Neuronal stem cell (in vitro differentiated cells): ENCODE results near the gene TMEM62.
"Not testable (repeated sequence)": the region's sequence is repeated elsewhere in the genome, so short reads cannot be mapped to it uniquely, and the experiment has no call there.

Experiments used
- DNase-seq: peaks from one replicate; pipeline ENCODE4 v3.0.0-alpha.2; 2013; ENCODE audit warnings: low spot score
- H2AFZ ChIP-seq: one replicate; pipeline ENCODE4 v1.6.1; 2013; ENCODE audit warnings: mild to moderate bottlenecking, low read length, inconsistent platforms
- H2AK5ac ChIP-seq: 2 replicates; pipeline ENCODE4 v1.6.1; 2013; ENCODE audit warnings: low read depth, mild to moderate bottlenecking, inconsistent platforms, low read length, moderate library complexity, mixed read lengths
- H2BK120ac ChIP-seq: 2 replicates; pipeline ENCODE4 v1.6.1; 2013; ENCODE audit warnings: low read depth, mild to moderate bottlenecking, inconsistent platforms, low read length, moderate library complexity, mixed read lengths
- H2BK12ac ChIP-seq: one replicate; pipeline ENCODE4 v1.6.1; 2013; ENCODE audit warnings: low read length, inconsistent platforms
- H2BK15ac ChIP-seq: 2 replicates; pipeline ENCODE4 v1.6.1; 2013; ENCODE audit warnings: mild to moderate bottlenecking, low read length, inconsistent platforms, mixed read lengths
- H2BK5ac ChIP-seq: one replicate; pipeline ENCODE4 v1.6.1; 2013; ENCODE audit warnings: inconsistent platforms, mild to moderate bottlenecking, low read length, moderate library complexity
- H3K14ac ChIP-seq: one replicate; pipeline ENCODE4 v1.6.1; 2013; ENCODE audit warnings: low read length, inconsistent platforms
- H3K18ac ChIP-seq: 2 replicates; pipeline ENCODE4 v1.6.1; 2013; ENCODE audit warnings: low read length, inconsistent platforms
- H3K23ac ChIP-seq: 2 replicates; pipeline ENCODE4 v1.6.1; 2013; ENCODE audit warnings: low read depth, mild to moderate bottlenecking, mixed read lengths, low read length, inconsistent platforms; ENCODE audit not compliant: poor library complexity
- H3K27ac ChIP-seq: replicated peaks from 3 replicates; pipeline ENCODE4 v1.5.1; 2013; ENCODE audit warnings: low read length, inconsistent platforms
- H3K27me3 ChIP-seq, 3 experiments: 2 replicates each; pipeline ENCODE4 v1.6.1; 2013; ENCODE audit warnings: low read length in 3 of 3, mild to moderate bottlenecking in 2 of 3, inconsistent platforms in 1 of 3, low read depth in 1 of 3, mixed read lengths in 1 of 3, moderate library complexity in 1 of 3; ENCODE audit not compliant: control insufficient read depth in 3 of 3, insufficient read depth in 3 of 3
- H3K36me3 ChIP-seq, 2 donors: replicated peaks in 1 of 2; 2 replicates each; pipeline ENCODE4 v1.6.1; 2013; ENCODE audit warnings: low read length in 2 of 2; ENCODE audit not compliant: control insufficient read depth in 2 of 2, insufficient read depth in 2 of 2
- H3K4ac ChIP-seq: 2 replicates; pipeline ENCODE4 v1.6.1; 2013; ENCODE audit warnings: inconsistent platforms, mild to moderate bottlenecking, low read length, moderate library complexity
- H3K4me1 ChIP-seq, 2 donors: 1 replicate in 1 of 2; 2 replicates in 1 of 2; pipeline ENCODE4 v1.6.1; 2013; ENCODE audit warnings: low read length in 2 of 2, low read depth in 1 of 2; ENCODE audit not compliant: control insufficient read depth in 2 of 2, insufficient read depth in 1 of 2
- H3K4me2 ChIP-seq: one replicate; pipeline ENCODE4 v1.6.1; 2013; ENCODE audit warnings: mild to moderate bottlenecking, low read length, inconsistent platforms; ENCODE audit not compliant: insufficient read depth, poor library complexity, severe bottlenecking
- H3K4me3 ChIP-seq, 2 donors: 2 replicates each; pipeline ENCODE4 v1.5.1; 2013; ENCODE audit warnings: low read length in 2 of 2, mild to moderate bottlenecking in 2 of 2, inconsistent platforms in 1 of 2, moderate library complexity in 1 of 2
- H3K79me1 ChIP-seq: one replicate; pipeline ENCODE4 v1.6.1; 2013; ENCODE audit warnings: low read depth, mild to moderate bottlenecking, inconsistent platforms, low read length, moderate library complexity
- H3K9ac ChIP-seq: one replicate; pipeline ENCODE4 v1.6.1; 2013; ENCODE audit warnings: mild to moderate bottlenecking, low read depth, low read length, inconsistent platforms; ENCODE audit not compliant: poor library complexity
- H3K9me3 ChIP-seq, 2 donors: replicated peaks in 1 of 2; 2 replicates each; pipeline versions ENCODE3 to v1.6.1; 2013; ENCODE audit warnings: low read length in 2 of 2, mild to moderate bottlenecking in 2 of 2, inconsistent platforms in 1 of 2, low read depth in 1 of 2, mixed read lengths in 1 of 2, moderate library complexity in 1 of 2; ENCODE audit not compliant: control insufficient read depth in 2 of 2, insufficient read depth in 1 of 2
- H4K8ac ChIP-seq: one replicate; pipeline ENCODE4 v1.6.1; 2013; ENCODE audit warnings: low read depth, mild to moderate bottlenecking, inconsistent platforms, low read length, moderate library complexity
- H4K91ac ChIP-seq: one replicate; pipeline ENCODE4 v1.6.1; 2013; ENCODE audit warnings: low read length, low read depth, mild to moderate bottlenecking, inconsistent platforms; ENCODE audit not compliant: poor library complexity
- WGBS, 2 donors: extraction: QIAGEN DNeasy Blood & Tissue Kit; methylation state at CpG; one replicate each; pipeline ENCODE4 v1.1.7; 2013; ENCODE audit warnings: missing lambda C conversion rate in 2 of 2, mixed read lengths in 1 of 2; ENCODE audit not compliant: insufficient read length in 2 of 2, insufficient replicate concordance in 1 of 2; ENCODE audit errors: extremely low coverage in 2 of 2; 5-methylcytosine and 5-hydroxymethylcytosine counted together

TMEM62 gene

GRCh38 chr15:43127752-43128151 is 5.6 kb upstream of the TMEM62 start:
- no peak overlapping the region for H3K9ac ChIP-seq
- H2BK12ac ChIP-seq = no peak overlapping the region
- H2AK5ac ChIP-seq = no peak overlapping the region
- DNase-seq = no peak
- H3K79me1 ChIP-seq = no peaks in the 10 kb centered on the region
- no peak overlapping the region for H2BK15ac ChIP-seq
- no peak overlapping the region for H4K8ac ChIP-seq
- H3K4me3 ChIP-seq = no peak overlapping the region
- no peak overlapping the region for H3K27ac ChIP-seq
- no CpG with 5 or more reads among the region's 2 CpGs for WGBS, 2 donors
- H3K18ac ChIP-seq = no peak overlapping the region
- no peak overlapping the region for H3K23ac ChIP-seq
- H2BK5ac ChIP-seq = no peak overlapping the region
- no peak overlapping the region for H2BK120ac ChIP-seq
- H3K4ac ChIP-seq = no peak overlapping the region
- H3K9me3 ChIP-seq = no peaks in the 10 kb centered on the region
- peaks cover 0 to 2% of the 10 kb centered on the region in 2 donors for H3K4me1 ChIP-seq
- no peak overlapping the region for H2AFZ ChIP-seq
- no peak overlapping the region for H3K14ac ChIP-seq
- H3K36me3 ChIP-seq = no peaks in the 10 kb centered on the region
- peaks cover 0 to 7% (median 0%) of the 10 kb centered on the region in 3 experiments for H3K27me3 ChIP-seq
- H4K91ac ChIP-seq = no peak overlapping the region
- no peak overlapping the region for H3K4me2 ChIP-seq

DNA sequence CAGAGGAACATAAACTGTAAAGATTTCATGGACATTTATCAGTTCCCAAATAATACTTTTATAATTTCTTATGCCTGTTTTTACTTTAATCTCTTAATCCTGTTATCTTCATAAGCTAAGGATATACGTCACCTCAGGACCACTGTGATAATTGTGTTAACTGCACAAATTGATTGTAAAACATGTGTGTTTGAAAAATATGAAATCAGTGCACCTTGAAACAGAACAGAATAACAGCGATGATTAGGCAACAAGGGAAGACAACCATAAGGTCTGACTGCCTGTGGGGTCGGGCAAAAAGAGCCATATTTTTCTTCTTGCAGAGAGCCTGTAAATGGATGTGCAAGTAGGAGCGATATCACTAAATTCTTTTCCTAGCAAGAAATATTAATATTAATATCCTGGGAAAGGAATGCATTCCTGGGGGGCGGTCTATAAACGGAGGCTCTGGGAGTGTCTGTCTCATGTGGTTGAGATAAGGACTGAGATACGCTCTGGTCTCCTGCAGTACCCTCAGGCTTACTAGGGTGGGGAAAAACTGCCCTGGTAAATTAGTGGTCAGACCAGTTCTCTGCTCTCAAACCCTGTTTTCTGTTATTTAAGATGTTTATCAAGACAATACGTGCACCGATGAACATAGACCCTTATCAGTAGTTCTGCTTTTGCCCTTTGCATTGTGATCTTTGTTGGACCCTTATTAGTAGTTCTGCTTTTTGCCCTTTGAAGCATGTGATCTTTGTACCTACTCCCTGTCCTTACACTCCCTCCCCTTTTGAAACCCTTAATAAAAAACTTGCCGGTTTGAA is 5.0 kb upstream of the TMEM62 start:
- not testable (repeated sequence) for H2BK120ac ChIP-seq, H3K27ac ChIP-seq, DNase-seq

DNA sequence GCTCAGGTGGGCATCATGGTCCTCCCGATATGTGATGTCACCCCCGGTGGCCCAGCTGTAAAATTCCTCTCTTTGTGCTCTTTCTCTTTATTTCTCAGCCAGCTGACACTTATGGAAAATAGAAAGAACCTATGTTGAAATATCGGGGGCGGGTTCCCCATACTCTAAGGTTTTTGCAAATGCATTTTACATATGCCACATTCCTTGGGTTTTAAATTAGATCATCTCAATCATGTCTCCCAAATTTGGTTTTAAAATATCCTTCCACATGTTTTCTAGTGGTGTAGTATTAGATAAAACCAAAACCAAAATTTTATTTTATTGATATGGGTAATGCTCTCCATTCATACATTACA is 4.4 kb upstream of the TMEM62 start:
- Histone ChIP-seq H2BK12ac (no peak overlapping the region), H4K91ac (no peak overlapping the region), H3K27me3 (peaks cover 0 to 7% (median 5%) of the 10 kb centered on the region in 3 experiments), H3K4ac (no peak overlapping the region), H3K4me1 (peaks cover under 1 to 2% of the 10 kb centered on the region in 2 donors), H3K4me3 (no peak overlapping the region), H2AK5ac (no peak overlapping the region), H2BK5ac (no peak overlapping the region), H3K4me2 (no peak overlapping the region), H2BK120ac (no peak overlapping the region), H3K18ac (no peak overlapping the region), H4K8ac (no peak overlapping the region), H2BK15ac (no peak overlapping the region), H3K23ac (no peak overlapping the region), H2AFZ (no peak overlapping the region), H3K9ac (no peak overlapping the region), H3K27ac (no peak overlapping the region), H3K36me3 (no peaks in the 10 kb centered on the region), H3K9me3 (no peaks in the 10 kb centered on the region), H3K14ac (no peak overlapping the region), H3K79me1 (no peaks in the 10 kb centered on the region)
- no CpG with 5 or more reads among the region's 4 CpGs for WGBS, 2 donors
- DNase-seq = no peak

More for the DNA sequence above, 5.0 kb upstream of the TMEM62 start:
- not testable (repeated sequence) for H2BK12ac ChIP-seq, H3K36me3 ChIP-seq, H3K4me2 ChIP-seq, H4K91ac ChIP-seq, H3K23ac ChIP-seq, H3K79me1 ChIP-seq, H3K27me3 ChIP-seq, H3K4me1 ChIP-seq, H3K14ac ChIP-seq, H3K9me3 ChIP-seq, H2AFZ ChIP-seq, H3K4me3 ChIP-seq, H3K4ac ChIP-seq, H4K8ac ChIP-seq, H3K18ac ChIP-seq, H3K9ac ChIP-seq, H2AK5ac ChIP-seq, H2BK5ac ChIP-seq, H2BK15ac ChIP-seq
- WGBS, 2 donors = no CpG with 5 or more reads among the region's 10 CpGs

- no peak overlapping the region for H4K8ac ChIP-seq
- no peak overlapping the region for H2BK120ac ChIP-seq
- H3K23ac ChIP-seq = no peak overlapping the region
- peak overlapping the region; percentile 72 for H3K4me2 ChIP-seq
- no peak overlapping the region for H4K91ac ChIP-seq
- WGBS, 2 donors = no CpG with 5 or more reads among the region's 20 CpGs
- no peak for DNase-seq
- peaks cover 0 to 10% (median 0%) of the 10 kb centered on the region in 3 experiments for H3K27me3 ChIP-seq
- no peak overlapping the region for H2AK5ac ChIP-seq
- no peak overlapping the region for H3K9ac ChIP-seq
- H2AFZ ChIP-seq = peak overlapping the region; percentile 97
- peaks cover 3 to 26% of the 10 kb centered on the region in 2 donors for H3K36me3 ChIP-seq
- H3K27ac ChIP-seq = no peak overlapping the region
- no peak overlapping the region for H3K4ac ChIP-seq
- no peaks in the 10 kb centered on the region for H3K9me3 ChIP-seq
- no peak overlapping the region for H3K14ac ChIP-seq
- no peak overlapping the region for H2BK12ac ChIP-seq
- H3K18ac ChIP-seq = no peak overlapping the region
- H2BK5ac ChIP-seq = no peak overlapping the region
- H3K4me3 ChIP-seq = peak overlapping the region; percentile 58 to 84
- H2BK15ac ChIP-seq = no peak overlapping the region
- no peaks in the 10 kb centered on the region for H3K79me1 ChIP-seq
- H3K4me1 ChIP-seq = peaks cover 3 to 6% of the 10 kb centered on the region in 2 donors
These were observed 456 bp upstream of the TMEM62 start for GRCh38 chr15:43132830-43133429.
